HuH-7.5 (cell line): ENCODE results near the gene STX4.
"Not testable (repeated sequence)": the region's sequence is repeated elsewhere in the genome, so short reads cannot be mapped to it uniquely, and the experiment has no call there.

ENCODE experiments used
- DNase-seq: peaks from one replicate; pipeline ENCODE4 v3.0.0; 2011; ENCODE audit warnings: low spot score

STX4 gene

GRCh38 chr16:30998852-30999761 is 34.3 kb upstream of the STX4 start:
- DNase-seq, result no peak

- DNase-seq, result no peak
These were observed 32.5 kb upstream of the STX4 start for GRCh38 chr16:31000671-31001382.

- DNase-seq, result no peak
These were observed 31.7 kb upstream of the STX4 start for GRCh38 chr16:31001507-31002249.

- no peak for DNase-seq
These were observed 31.1 kb upstream of the STX4 start for GRCh38 chr16:31002250-31002700.

GRCh38 chr16:31002862-31003341 is 30.5 kb upstream of the STX4 start:
- DNase-seq, result no peak

- no peak for DNase-seq
These were observed 29.6 kb upstream of the STX4 start for GRCh38 chr16:31003744-31004143.

- no peak for DNase-seq
These were observed 28.7 kb upstream of the STX4 start for GRCh38 chr16:31004658-31005057.

GRCh38 chr16:31005350-31006085 is 27.8 kb upstream of the STX4 start:
- no peak for DNase-seq

- no peak for DNase-seq
These were observed 27.3 kb upstream of the STX4 start for GRCh38 chr16:31006086-31006385.

- no peak for DNase-seq
These were observed 26.8 kb upstream of the STX4 start for GRCh38 chr16:31006589-31006988.

GRCh38 chr16:31007684-31008083 is 25.7 kb upstream of the STX4 start:
- no peak for DNase-seq

GRCh38 chr16:31008149-31008548 is 25.2 kb upstream of the STX4 start:
- no peak for DNase-seq

- no peak for DNase-seq
These were observed 24.8 kb upstream of the STX4 start for GRCh38 chr16:31008551-31008950.

GRCh38 chr16:31009120-31009519 is 24.2 kb upstream of the STX4 start:
- no peak for DNase-seq

GRCh38 chr16:31009894-31010584 is 23.3 kb upstream of the STX4 start:
- no peak for DNase-seq

- DNase-seq, result no peak
These were observed 22.6 kb upstream of the STX4 start, which contains the start of gene STX1B for GRCh38 chr16:31010585-31011325. TSS of gene STX1B (minus strand) at chr16:31010638. CDS start at chr16:31010396, 242 bp downstream.

- DNase-seq, result not testable (repeated sequence)
These were observed 21.5 kb upstream of the STX4 start for GRCh38 chr16:31011815-31012214.

- DNase-seq, result not testable (repeated sequence)
These were observed 20.1 kb upstream of the STX4 start for GRCh38 chr16:31013292-31013691.

- DNase-seq, result no peak
These were observed 17.3 kb upstream of the STX4 start for GRCh38 chr16:31016018-31016417.

GRCh38 chr16:31017756-31018155 is 15.6 kb upstream of the STX4 start:
- DNase-seq, result not testable (repeated sequence)
